ENCODE data around the gene RIMOC1.

DNA sequence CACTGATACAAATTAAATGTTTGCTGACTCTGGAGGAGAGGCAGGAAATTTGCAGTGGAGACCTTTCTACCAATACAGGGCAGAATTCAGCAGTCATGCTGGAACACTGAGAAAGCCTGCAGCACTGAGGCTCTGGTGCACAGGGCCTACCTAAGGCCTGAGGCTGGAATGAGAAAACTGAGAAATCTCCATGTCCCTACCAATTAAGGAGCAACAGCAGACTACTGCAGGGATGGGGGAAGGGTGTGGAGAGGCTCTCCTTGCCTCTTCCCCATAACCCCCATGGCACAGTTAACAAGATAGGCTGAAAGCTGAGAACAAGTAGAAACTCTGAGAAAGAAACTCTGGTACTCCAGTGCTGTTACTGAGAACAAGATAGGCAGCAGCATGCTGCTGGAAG, 31.4 kb downstream of the RIMOC1 start:
- TF ChIP-seq, protein P1, sequence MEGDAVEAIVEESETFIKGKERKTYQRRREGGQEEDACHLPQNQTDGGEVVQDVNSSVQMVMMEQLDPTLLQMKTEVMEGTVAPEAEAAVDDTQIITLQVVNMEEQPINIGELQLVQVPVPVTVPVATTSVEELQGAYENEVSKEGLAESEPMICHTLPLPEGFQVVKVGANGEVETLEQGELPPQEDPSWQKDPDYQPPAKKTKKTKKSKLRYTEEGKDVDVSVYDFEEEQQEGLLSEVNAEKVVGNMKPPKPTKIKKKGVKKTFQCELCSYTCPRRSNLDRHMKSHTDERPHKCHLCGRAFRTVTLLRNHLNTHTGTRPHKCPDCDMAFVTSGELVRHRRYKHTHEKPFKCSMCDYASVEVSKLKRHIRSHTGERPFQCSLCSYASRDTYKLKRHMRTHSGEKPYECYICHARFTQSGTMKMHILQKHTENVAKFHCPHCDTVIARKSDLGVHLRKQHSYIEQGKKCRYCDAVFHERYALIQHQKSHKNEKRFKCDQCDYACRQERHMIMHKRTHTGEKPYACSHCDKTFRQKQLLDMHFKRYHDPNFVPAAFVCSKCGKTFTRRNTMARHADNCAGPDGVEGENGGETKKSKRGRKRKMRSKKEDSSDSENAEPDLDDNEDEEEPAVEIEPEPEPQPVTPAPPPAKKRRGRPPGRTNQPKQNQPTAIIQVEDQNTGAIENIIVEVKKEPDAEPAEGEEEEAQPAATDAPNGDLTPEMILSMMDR (IDR thresholded peaks at IDR 0.05) = no peak
- no peak for TF ChIP-seq POLR2A (IDR thresholded peaks at IDR 0.05)

Data from thyroid gland (tissue), 4 donors.